GM19438 (cell line): ENCODE data around the gene ATP8B3.

Experiments used
- ATAC-seq: cut with Tn5 transposase; IDR thresholded peaks from one replicate; pipeline ENCODE4 v1.9.1; 2021; ENCODE audit warnings: low read depth; ENCODE audit not compliant: unreplicated experiment

The ATP8B3 gene

GRCh38 chr19:1818549-1819195, 6.6 kb upstream of the ATP8B3 start:
- no peak for ATAC-seq

GRCh38 chr19:1817553-1818179, 5.6 kb upstream of the ATP8B3 start:
- no peak for ATAC-seq

DNA sequence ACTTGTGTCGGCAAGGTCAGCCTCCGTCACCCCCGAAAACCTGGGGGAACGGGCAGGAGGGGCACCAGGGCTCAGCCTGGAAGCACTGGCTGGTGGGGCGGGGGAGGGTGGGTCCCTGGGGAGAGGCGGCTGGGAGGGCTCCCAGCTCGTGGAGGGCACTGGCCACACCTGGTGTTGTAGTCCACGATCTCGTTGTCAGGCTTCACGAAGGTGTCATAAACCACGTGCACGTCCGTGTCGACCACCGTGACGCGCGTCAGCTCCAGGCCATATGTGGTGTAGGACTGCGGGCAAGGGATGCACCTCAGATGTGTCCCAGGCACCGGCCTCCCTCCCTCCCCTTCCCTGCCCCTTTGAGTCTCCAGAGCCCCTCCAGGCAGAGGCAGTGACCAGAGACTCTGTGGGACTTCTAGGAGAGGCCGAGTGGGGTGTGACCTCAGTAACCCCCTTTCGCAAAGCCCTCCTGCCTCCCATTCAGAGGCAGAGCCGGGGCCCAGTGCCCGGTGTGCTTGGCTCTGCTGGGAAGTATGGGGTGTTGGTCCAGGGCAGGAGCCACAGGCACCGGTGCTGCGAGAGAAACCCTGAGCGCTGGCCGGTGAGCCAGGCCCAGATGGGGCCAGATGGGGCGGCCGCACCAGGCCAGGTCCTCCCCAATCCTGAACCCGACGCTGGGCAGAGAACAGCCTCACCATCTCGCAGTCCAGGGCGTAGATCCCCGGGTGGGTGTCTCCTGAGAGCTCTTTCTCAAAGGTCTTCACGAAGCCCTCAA, 4.6 kb upstream of the ATP8B3 start:
- ATAC-seq: no peak

DNA sequence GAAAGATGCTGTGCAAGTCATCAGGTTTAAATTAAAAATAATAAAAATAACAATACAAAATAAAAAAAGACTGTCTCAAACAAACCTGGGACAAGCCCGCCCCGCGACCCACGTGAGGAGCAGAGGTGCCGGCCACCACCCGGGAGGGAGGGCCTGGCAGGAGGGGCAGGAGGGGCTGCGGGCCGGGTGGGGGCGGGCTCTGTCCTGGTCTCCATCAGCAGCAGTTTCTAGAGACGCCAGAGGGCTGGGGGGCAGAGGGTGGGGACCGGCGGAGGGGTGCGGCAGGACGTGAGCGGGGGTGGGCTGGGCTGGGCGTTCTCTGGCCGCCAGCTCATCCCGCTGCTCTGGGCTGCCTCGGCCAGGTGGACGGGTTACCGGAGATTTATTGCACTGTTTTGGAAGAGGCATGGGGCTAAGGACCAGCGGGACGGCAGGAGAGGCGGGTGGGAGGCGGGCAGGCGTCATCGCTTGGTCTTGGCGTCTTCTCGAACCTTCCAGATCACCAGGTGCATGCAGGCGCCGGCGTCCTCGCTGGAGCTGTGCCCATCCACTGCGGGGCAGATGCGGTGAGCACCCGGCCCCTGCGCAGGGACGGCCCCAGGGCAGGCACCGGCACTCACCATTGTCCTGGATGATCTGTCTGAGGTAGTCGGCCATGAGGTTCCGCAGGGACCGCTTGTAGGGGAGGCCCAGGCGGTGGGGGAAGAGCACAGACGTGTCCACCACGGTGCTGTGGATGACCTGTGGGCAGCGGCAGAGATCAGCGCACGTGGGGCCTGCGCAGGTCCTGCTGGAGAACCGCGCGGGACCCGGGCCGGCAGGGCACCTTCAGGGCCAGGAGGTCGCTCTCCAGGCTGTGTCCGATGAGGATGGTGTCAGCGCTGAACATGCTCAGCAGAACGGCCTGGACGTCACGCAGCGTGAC, 3.8 kb upstream of the ATP8B3 start:
- ATAC-seq: no peak

GRCh38 chr19:1814833-1815604, 2.9 kb upstream of the ATP8B3 start:
- no peak for ATAC-seq

DNA sequence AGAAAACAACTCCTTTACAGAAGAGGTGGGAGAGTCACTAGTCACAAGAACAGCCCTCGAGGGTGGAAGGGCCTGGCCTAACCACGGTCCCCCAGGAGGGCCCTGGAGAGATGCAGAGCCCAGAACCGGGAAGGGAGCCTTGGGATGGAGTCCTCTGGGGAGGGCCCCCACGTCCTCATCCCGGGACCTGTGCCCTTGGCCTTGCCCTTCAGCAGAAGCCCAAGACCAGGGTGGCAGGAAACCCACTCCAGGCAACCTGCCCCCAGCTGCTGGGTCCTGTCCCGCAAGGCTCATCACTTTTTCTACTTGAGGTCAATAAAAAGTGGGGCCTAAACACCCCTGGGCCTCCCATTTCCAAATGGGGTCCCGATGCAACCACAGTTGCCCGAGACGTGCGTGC, 2.3 kb upstream of the ATP8B3 start:
- ATAC-seq: no peak

DNA sequence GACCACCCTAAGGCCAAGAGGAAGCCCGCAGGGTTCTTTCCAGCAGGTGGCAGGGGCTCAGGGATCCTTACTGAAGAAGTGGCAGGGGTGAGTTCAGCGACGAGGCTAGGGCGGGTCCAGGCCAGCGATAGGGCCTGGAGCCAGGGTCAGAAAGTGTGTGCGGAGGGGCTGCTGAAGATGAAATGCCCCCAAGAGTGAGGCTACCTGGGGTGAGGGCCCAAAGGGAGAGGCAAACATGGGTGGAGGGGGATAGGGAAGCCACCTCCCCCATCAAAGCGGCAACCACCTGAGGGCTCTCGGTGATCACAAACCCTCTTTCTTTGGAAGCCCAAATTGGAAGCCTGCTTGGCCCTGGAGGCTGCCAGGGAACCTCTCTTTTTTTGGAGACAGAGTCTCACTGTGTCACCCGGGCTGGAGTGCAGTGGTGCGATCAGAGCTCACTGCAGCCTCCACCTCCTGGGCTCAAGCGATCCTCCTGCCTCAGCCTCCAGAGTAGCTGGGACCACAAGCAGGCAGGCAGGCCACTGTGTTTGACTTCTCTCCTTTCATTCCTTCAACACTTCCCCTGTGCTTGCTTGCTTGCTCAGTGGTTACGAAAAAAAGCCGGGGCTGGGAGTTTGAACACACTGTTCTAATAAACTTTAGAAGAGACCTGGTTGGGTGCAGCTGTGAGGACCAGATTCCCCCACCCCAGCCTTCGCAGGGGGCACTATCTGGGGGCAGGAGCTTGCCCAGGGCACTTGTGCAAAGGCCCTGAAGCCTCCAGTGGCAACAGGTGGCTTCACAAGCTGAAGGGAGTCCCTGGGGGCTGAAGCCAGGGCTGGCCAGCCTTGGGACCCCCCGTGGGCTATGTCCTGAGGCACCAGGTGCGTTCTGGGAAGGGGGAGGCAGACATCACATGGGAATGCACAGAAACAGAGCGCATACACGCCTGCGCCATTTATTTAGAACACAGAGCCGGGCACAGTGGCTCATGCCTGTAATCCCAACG, 1.4 kb upstream of the ATP8B3 start:
- ATAC-seq: no peak

DNA sequence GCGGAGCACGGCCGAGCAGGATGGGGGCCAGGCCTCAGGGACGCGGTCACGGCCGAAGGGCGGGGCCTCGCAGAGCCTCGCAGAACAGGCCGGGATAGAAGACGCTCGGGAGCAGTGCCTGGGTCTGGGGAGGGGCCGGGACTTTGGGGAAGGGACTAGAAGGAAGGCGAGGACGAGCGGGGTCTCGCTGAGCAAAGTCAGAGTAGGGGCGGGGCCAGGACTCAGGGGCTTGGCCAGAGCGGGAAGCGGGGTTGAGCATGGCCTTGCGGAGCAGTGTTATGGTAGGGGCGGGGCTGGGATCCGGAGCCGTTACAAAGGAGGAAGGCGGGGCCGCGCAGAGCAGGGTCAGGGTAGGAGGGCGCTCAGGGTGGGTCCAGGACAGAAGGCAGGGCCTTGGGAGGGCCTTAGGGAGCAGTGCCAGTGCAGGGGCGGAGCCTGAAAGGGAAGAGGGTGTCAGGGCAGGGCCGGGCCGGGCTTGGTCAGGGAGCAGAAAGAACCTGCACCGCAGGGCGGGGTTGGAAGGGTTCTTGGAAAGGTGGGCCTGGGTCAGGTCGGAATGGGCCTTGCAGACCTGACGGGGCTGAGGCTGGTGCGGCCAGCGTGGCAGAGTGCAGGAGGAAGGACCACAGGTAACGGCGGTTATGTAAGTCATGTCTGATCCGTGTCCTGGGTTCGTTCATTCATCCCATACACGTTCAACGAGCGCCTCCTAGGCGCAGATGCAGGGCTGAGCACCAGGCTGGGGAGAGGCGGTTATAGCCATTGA, 533 bp upstream of the ATP8B3 start:
- peak; percentile 76 for ATAC-seq

GRCh38 chr19:1811472-1811894, 593 bp downstream of the ATP8B3 start:
- no peak for ATAC-seq

DNA sequence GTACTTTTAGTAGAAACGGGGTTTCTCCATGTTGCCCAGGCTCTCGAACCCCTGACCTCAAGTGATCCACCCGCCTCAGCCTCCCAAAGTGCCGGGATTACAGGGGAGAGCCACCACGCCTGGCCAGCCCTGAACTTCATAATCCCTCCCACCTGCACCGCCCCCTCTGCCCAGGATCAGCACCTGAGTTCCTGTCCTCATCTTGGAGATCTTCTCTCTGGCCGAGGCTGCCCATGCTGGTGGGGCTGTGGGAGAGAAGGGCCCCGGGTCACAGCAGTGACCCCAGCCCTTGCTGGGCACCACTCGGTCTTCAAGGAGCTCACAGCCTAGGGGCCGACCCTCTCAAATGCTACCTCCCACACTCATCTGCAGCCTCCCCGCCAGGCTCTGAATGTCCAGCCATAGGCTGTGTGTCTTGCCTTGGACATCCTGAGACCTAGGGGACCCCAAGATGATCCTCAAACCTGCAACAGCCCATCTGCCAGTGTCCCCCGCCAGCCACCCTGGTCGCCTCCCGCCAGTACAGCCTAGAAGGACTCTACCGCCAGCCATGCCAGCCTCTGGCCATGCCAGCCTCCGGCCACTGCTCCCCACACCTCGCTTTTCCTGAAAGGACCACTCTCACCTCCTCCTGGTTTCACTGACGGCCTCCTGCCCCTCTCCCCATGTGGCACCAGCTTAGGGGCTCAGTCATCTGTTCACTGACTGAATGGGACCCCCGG, 1.5 kb downstream of the ATP8B3 start:
- ATAC-seq: no peak

DNA sequence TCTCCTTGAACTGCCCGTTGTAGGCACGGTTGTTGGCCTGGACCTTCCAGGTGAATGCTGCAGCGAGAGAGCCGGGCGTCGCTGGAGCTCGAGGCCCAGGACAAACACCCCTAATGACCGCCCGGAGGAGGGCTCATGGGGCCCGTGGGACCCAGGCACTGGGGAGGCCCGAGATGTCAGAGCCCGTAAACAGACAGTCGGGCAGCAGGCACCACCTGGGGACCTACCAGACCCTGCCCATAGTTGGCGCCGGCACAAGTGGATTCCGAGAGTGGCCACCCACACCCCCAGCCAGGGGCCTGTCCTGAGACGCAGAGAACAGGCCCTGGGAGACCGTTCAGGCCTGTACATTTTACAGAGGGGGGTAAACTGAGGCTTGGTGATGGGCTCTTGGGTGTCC, 2.4 kb downstream of the ATP8B3 start:
- ATAC-seq: no peak

GRCh38 chr19:1808395-1808731, 3.7 kb downstream of the ATP8B3 start:
- ATAC-seq: no peak

GRCh38 chr19:1807695-1808394, 4.2 kb downstream of the ATP8B3 start:
- no peak for ATAC-seq

- no peak for ATAC-seq
Measured at GRCh38 chr19:1807030-1807694, 4.9 kb downstream of the ATP8B3 start.

DNA sequence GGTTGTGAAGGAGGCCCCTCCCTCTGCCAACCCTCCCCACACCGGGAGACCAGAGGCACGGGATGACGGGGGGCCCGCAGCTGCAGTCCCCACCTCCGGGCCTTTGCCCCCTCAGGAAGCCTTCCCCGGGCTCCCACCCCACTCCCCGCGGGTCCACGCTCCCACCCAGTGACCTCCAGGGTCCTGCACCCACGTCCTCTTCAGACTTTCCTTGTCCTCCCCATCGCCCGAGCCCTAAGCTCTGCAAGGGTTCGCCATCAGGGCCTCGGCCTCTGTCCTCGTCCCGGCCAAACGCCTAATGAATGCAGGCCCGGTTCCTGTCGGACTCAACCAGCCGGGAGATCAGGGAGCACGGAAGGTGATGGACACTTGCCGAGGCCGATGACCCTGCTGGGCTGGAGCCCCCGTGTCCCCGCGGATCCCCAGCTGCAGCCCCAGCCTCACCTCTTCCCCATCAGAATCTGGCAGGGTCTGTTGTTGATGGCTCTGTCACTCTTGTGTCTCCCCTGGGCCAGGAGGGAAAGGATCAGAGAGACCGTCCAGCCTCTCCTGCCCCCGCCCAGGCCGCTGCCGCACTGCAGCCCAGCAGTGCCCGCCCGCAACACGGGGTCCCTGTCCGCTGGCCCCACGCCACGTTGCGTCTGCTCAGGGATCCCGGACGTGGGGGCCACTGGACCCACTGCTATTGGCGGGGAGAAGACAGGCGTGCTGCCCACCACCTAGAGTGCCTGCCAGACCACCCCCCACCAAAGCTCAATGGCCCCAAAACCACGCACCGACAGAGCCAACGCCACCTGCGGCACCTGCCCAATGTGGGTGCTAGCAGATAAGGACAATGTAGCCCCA, 5.7 kb downstream of the ATP8B3 start:
- no peak for ATAC-seq
